Chondrocyte (in vitro differentiated cells): ENCODE data around the gene CEP72. TPM values are rescaled to one million over a fixed set of nuclear protein-coding genes. Genes with fewer than 3 reads are reported as not detected.

Experiments used
- DNase-seq: peaks from one replicate; pipeline ENCODE4 v3.0.0; 2021; ENCODE audit warnings: mixed read lengths, low spot score
- H3K27ac Mint-ChIP-seq: one replicate; pipeline ENCODE4 v1.8.0; 2021; ENCODE audit warnings: mild to moderate bottlenecking, moderate library complexity, mixed read lengths; ENCODE audit not compliant: unreplicated experiment
- H3K27me3 Mint-ChIP-seq: 2 replicates; pipeline ENCODE4 v1.8.0; 2021; ENCODE audit warnings: low read depth, mixed read lengths
- H3K36me3 Mint-ChIP-seq: 2 replicates; pipeline ENCODE4 v1.8.0; 2021; ENCODE audit warnings: low read depth, mixed read lengths
- H3K4me1 Mint-ChIP-seq: 2 replicates; pipeline ENCODE4 v1.8.0; 2021; ENCODE audit warnings: low read depth, mild to moderate bottlenecking, mixed read lengths
- H3K4me3 Mint-ChIP-seq: one replicate; pipeline ENCODE4 v1.8.0; 2021; ENCODE audit warnings: mild to moderate bottlenecking, moderate library complexity, mixed read lengths; ENCODE audit not compliant: unreplicated experiment
- H3K9me3 Mint-ChIP-seq: 2 replicates; pipeline ENCODE4 v1.8.0; 2021; ENCODE audit warnings: low read depth, mixed read lengths
- CTCF ChIP-seq: fragments of 200-600 bp; sonication (generic); IDR thresholded peaks from 2 replicates; pipeline ENCODE4 v1.5.0; 2021; ENCODE audit warnings: antibody characterized with exemption, mild to moderate bottlenecking, moderate library complexity
- long read RNA-seq: library from polyadenylated mRNA; stranded (forward); transcript quantifications from one replicate; pipeline ENCODE4 v2.0.0, GENCODE V29; 2021
- total RNA-seq: library from RNA; stranded (reverse); gene quantifications from 3 replicates; pipeline ENCODE4 v1.2.1, GENCODE V29; 2021

CEP72 gene
- total RNA-seq = 2.7 to 4.5 TPM (median 3.3 TPM) in 3 replicates
- long read RNA-seq, partial matches to known transcripts = 0 of 5 reads
- long read RNA-seq, other reads (novel, unspliced or antisense) = 0 of 5 reads

GRCh38 chr5:611731-612486 is at the start of gene CEP72:
Gene CEP72, plus strand, starts transcription at chr5:612340. Its CDS starts 22 bp downstream, at chr5:612362.
- Mint-ChIP-seq H3K27me3 (no peaks in the 10 kb centered on the region), H3K27ac (no peak within 1 kb of the TSS), H3K4me1 (peaks cover 13% of the 10 kb centered on the region), H3K4me3 (peak within 1 kb of the TSS; percentile 84), H3K9me3 (peaks cover 5% of the 10 kb centered on the region), H3K36me3 (peaks cover 1% of the 10 kb centered on the region)
- no peak for DNase-seq
- TF ChIP-seq CTCF = no peak

GRCh38 chr5:565782-566440 is 46.2 kb upstream of the CEP72 start:
- peak; percentile 61 for DNase-seq
- Mint-ChIP-seq H3K9me3 (peaks cover 12% of the 10 kb centered on the region), H3K36me3 (peaks cover 4% of the 10 kb centered on the region), H3K27ac (no peak overlapping the region), H3K27me3 (peaks cover 17% of the 10 kb centered on the region), H3K4me3 (no peak overlapping the region), H3K4me1 (peaks cover 5% of the 10 kb centered on the region)
- TF ChIP-seq CTCF = no peak

GRCh38 chr5:566636-567309 is 45.4 kb upstream of the CEP72 start:
- no peak overlapping the region for H3K4me3 Mint-ChIP-seq
- DNase-seq = peak; percentile 39
- H3K27me3 Mint-ChIP-seq = peaks cover 17% of the 10 kb centered on the region
- H3K36me3 Mint-ChIP-seq = peaks cover 4% of the 10 kb centered on the region
- peaks cover 5% of the 10 kb centered on the region for H3K4me1 Mint-ChIP-seq
- TF ChIP-seq CTCF = no peak
- peaks cover 12% of the 10 kb centered on the region for H3K9me3 Mint-ChIP-seq
- no peak overlapping the region for H3K27ac Mint-ChIP-seq

- Mint-ChIP-seq H3K4me3 (no peak overlapping the region), H3K9me3 (peaks cover 12% of the 10 kb centered on the region), H3K4me1 (peaks cover 5% of the 10 kb centered on the region), H3K27ac (no peak overlapping the region), H3K36me3 (peaks cover 4% of the 10 kb centered on the region), H3K27me3 (peaks cover 20% of the 10 kb centered on the region)
- TF ChIP-seq CTCF = no peak
- DNase-seq = no peak
Observed at GRCh38 chr5:567664-568060, 44.5 kb upstream of the CEP72 start.
